Measurements from ENCODE around the gene TEAD3. TPM values are rescaled to one million over a fixed set of nuclear protein-coding genes. Genes with fewer than 3 reads are reported as not detected.

The TEAD3 gene
- polyA plus RNA-seq, 1 donor from 2014 or later = not detected

- Mint-ChIP-seq H3K9me3 (no peaks in the 10 kb centered on the region), H3K36me3 (no peaks in the 10 kb centered on the region), H3K4me3 (no peak overlapping the region), H3K27ac (no peak overlapping the region), H3K27me3 (peaks cover 23% of the 10 kb centered on the region), H3K4me1 (peaks cover 0 to 2% (median 0%) of the 10 kb centered on the region in 3 donors)
Observed at GRCh38 chr6:35503534-35503933, 6.7 kb upstream of the TEAD3 start.

DNA sequence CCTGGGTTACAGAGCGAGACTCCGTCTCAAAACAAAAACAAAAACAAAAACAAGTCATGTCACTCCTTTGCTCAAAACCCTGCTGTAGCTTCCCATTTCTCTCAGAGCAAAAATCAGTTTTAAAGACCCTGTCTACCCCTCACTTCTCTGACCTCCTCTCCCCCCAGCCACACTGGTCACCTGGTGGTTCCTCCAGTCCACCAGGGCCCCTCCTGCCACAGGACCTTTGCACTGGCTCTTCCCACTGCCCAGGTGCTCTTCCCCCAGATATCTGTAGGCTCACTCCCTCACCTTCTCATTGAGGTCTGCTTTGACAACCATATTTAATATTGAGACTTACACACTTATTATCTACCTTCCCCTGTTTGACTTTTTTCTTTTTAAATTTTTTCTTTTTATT, 4.9 kb upstream of the TEAD3 start:
- peak overlapping the region in 1 of 4 donors; percentile 31 for H3K4me3 Mint-ChIP-seq
- no peaks in the 10 kb centered on the region for H3K36me3 Mint-ChIP-seq
- no peak overlapping the region for H3K27ac Mint-ChIP-seq

DNA sequence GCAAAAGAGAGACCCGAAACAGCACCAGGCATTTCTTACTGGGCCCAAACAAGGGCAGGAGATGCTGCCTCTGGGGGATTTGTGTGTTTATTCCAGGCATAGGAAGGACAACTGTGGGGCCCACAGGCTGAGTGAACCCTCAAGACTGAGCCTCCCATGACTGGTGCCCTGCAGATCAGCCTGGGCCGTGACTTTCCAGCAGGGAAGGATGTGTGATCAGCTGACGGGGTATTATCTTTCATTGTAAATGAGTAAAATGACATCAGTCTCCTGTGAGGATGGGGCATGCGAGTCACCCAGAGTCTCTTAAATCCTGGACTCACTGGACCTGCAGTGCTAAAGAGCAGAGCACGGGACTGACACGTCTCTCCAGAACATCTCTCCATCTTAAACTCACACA, 3.9 kb upstream of the TEAD3 start:
- H3K9me3 Mint-ChIP-seq = no peaks in the 10 kb centered on the region
- peaks cover 0 to 3% (median 0%) of the 10 kb centered on the region in 3 donors for H3K4me1 Mint-ChIP-seq
- H3K4me3 Mint-ChIP-seq = peak overlapping the region in 2 of 4 donors; percentile 1 to 66
- H3K27ac Mint-ChIP-seq = no peak overlapping the region
- peaks cover 27% of the 10 kb centered on the region for H3K27me3 Mint-ChIP-seq
- H3K36me3 Mint-ChIP-seq = no peaks in the 10 kb centered on the region

More for the DNA sequence above, 4.9 kb upstream of the TEAD3 start:
- no peaks in the 10 kb centered on the region for H3K9me3 Mint-ChIP-seq
- H3K4me1 Mint-ChIP-seq = peaks cover 0 to 3% (median 0%) of the 10 kb centered on the region in 3 donors
- H3K27me3 Mint-ChIP-seq = peaks cover 27% of the 10 kb centered on the region

DNA sequence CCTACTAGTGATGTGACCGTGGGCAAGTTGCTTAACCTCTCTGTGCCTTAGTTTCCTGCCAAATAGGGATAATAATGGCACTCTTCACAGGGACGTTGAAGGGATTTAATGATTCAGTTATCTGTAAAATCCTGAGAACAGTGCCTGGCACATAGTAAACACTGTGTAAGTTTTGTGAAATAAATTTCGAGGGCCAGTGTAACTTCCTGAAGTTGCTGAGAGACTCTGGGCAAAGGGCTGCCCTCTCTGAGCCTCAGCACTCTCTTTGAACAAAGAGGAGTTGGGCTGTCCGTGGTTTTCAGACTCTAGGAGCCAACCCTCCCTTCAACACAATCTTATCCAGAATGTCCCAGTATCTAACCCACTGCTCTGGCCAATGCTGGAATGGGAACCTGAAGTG, 2.5 kb upstream of the TEAD3 start:
- Mint-ChIP-seq H3K27ac (no peak overlapping the region), H3K9me3 (no peaks in the 10 kb centered on the region), H3K27me3 (peaks cover 33% of the 10 kb centered on the region), H3K4me1 (peaks cover 0 to 4% (median 3%) of the 10 kb centered on the region in 3 donors), H3K36me3 (no peaks in the 10 kb centered on the region), H3K4me3 (peak overlapping the region in 2 of 4 donors; percentile 64 to 66)

GRCh38 chr6:35498422-35499067, 1.7 kb upstream of the TEAD3 start:
- peak overlapping the region in 2 of 3 donors; percentile 50 to 85 for H3K27ac Mint-ChIP-seq

DNA sequence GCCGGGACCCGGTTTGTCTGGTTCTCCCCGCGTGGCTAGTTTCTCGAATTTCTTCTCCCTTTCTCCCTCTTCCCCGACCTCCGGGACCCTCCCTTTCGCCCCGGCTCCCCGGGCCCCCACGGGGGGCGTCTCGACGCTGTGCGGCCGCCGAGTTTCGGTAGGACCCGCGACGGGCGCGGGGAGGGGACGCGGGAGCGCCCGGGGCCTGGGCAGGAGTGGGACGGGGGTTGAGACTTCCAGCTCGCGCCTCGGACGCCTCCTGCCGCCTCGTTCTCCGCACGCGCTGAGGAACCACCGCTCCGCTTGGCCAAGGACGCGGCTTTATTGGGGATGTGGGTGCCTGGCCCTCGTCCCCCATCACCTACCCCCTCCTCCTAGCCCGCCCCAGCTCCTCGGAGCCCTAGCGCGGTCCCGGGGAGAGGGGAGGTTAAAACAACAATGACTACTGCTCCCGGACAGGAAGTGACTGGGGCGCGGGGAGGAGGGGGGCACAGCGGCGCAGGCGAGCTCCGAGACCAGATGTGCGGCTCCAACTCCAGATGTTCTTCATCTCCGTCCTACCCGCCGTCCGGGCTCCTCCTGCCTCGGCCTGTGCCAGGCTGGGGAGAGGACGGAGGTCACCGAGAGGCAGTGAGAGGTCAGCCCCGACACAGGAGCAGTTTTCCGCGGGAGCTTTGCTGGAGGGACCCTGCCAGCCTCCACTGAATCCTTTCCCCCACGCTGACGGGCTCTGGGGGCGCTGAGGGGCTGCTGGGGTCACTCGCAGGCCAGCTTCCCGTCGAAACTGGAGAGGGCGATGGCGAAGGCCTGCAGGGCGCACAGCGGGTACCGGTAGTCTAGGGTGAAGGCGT, 917 bp upstream of the TEAD3 start:
- H3K36me3 Mint-ChIP-seq = no peaks in the 10 kb centered on the region
- H3K4me1 Mint-ChIP-seq = peaks cover 7 to 14% (median 10%) of the 10 kb centered on the region in 3 donors
- H3K27ac Mint-ChIP-seq = peak overlapping the region in 1 of 3 donors; percentile 50
- peaks cover 30% of the 10 kb centered on the region for H3K27me3 Mint-ChIP-seq
- peak overlapping the region; percentile 66 to 83 (median 72) for H3K4me3 Mint-ChIP-seq
- H3K9me3 Mint-ChIP-seq = no peaks in the 10 kb centered on the region

More at GRCh38 chr6:35498422-35499067, 1.7 kb upstream of the TEAD3 start:
- Mint-ChIP-seq H3K36me3 (no peaks in the 10 kb centered on the region), H3K4me3 (peak overlapping the region; percentile 66 to 77 (median 72)), H3K27me3 (peaks cover 35% of the 10 kb centered on the region), H3K9me3 (no peaks in the 10 kb centered on the region), H3K4me1 (peaks cover 5 to 8% (median 7%) of the 10 kb centered on the region in 3 donors)

DNA sequence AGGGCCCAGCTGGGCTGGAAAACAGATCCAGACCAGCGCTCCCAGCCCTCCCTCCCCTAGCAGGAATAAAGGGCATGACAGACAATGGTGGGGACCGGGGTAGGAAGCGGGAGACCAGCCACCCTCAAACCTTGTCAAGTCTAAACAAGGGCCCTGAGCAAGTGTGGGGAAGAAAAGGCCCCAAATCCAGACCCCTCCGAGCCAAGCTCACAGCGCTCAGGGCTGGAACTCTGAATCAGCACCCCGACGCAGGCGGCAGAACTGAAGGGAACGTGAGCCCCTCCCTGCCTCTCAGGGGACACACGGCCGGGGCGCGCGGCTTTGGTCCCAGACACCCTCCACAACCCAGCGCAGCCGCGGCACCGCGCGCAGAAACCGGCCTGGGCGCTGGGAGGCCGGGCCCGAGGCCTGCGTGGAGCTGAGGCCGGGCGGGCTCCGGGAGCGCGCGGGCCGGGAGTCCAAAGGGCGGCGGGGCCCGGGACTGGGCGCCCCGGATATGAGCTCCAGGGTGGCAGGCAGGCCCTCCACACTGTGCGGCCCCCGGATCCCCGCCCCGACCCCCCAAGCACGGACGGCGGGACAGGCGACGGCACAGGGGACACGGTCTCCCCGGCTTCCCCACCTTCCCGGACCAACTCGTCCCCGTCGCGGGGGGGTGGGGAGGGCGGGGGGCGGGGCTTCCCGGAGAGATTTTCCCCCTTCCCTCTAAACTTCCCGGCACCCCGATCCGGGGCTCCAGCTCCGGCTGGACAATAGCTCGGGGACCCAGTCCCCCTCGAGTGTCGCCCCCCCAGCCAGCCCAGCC, 641 bp downstream of the TEAD3 start:
- H3K27me3 Mint-ChIP-seq = peaks cover 30% of the 10 kb centered on the region
- no peaks in the 10 kb centered on the region for H3K9me3 Mint-ChIP-seq
- H3K4me1 Mint-ChIP-seq = peaks cover 7 to 14% (median 10%) of the 10 kb centered on the region in 3 donors
- no peaks in the 10 kb centered on the region for H3K36me3 Mint-ChIP-seq
- H3K4me3 Mint-ChIP-seq = peak overlapping the region; percentile 71 to 92 (median 76)
- H3K27ac Mint-ChIP-seq = peak overlapping the region in 1 of 3 donors; percentile 12

GRCh38 chr6:35495258-35496035, 1.4 kb downstream of the TEAD3 start:
- H3K4me3 Mint-ChIP-seq = peak overlapping the region; percentile 70 to 92 (median 75)
- peak overlapping the region in 1 of 3 donors; percentile 12 for H3K27ac Mint-ChIP-seq
- H3K27me3 Mint-ChIP-seq = peaks cover 31% of the 10 kb centered on the region
- H3K4me1 Mint-ChIP-seq = peaks cover 9 to 14% (median 10%) of the 10 kb centered on the region in 3 donors
- no peaks in the 10 kb centered on the region for H3K9me3 Mint-ChIP-seq
- H3K36me3 Mint-ChIP-seq = no peaks in the 10 kb centered on the region

DNA sequence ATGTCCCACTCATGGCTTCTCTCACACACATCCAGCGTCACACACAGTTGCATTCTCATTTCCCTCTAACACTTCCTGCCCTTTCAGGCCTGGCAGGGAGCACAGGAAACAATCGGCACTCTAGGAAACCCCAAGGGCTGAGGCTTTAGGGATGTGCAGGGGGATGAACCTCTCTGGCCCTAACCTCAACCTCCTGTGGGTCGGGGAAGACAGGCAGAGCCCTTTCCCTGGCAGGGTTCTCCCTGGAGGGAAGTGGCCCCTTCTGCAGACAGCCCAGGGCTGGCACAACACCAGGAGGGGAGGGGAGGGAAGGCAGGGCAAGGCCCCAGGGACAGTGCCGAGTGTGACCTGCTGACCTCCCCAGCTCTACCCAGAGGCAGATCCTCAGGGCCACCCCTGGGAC, 2.7 kb downstream of the TEAD3 start:
- Mint-ChIP-seq H3K4me3 (peak overlapping the region in 3 of 4 donors; percentile 5 to 33 (median 14)), H3K4me1 (peaks cover 9 to 14% (median 10%) of the 10 kb centered on the region in 3 donors), H3K9me3 (no peaks in the 10 kb centered on the region), H3K27me3 (peaks cover 20% of the 10 kb centered on the region), H3K27ac (peak overlapping the region in 1 of 3 donors; percentile 6), H3K36me3 (no peaks in the 10 kb centered on the region)

GRCh38 chr6:35493307-35493983, 3.4 kb downstream of the TEAD3 start:
- Mint-ChIP-seq H3K27me3 (peaks cover 15% of the 10 kb centered on the region), H3K36me3 (no peaks in the 10 kb centered on the region), H3K4me3 (peak overlapping the region in 2 of 4 donors; percentile 5 to 33), H3K4me1 (peaks cover 9 to 11% (median 10%) of the 10 kb centered on the region in 3 donors), H3K27ac (peak overlapping the region in 1 of 3 donors; percentile 34), H3K9me3 (no peaks in the 10 kb centered on the region)

GRCh38 chr6:35492974-35493284, 4.0 kb downstream of the TEAD3 start:
- Mint-ChIP-seq H3K36me3 (no peaks in the 10 kb centered on the region), H3K4me3 (peak overlapping the region in 1 of 4 donors; percentile 33), H3K27ac (peak overlapping the region in 1 of 3 donors; percentile 34), H3K9me3 (no peaks in the 10 kb centered on the region), H3K4me1 (peaks cover 9 to 11% (median 10%) of the 10 kb centered on the region in 3 donors), H3K27me3 (peaks cover 11% of the 10 kb centered on the region)

GRCh38 chr6:35492258-35492973, 4.5 kb downstream of the TEAD3 start:
- Mint-ChIP-seq H3K27me3 (peaks cover 10% of the 10 kb centered on the region), H3K4me3 (no peak overlapping the region), H3K27ac (no peak overlapping the region), H3K4me1 (peaks cover 9 to 11% (median 10%) of the 10 kb centered on the region in 3 donors), H3K9me3 (no peaks in the 10 kb centered on the region), H3K36me3 (no peaks in the 10 kb centered on the region)

- Mint-ChIP-seq H3K27me3 (peaks cover 10% of the 10 kb centered on the region), H3K27ac (no peak overlapping the region), H3K9me3 (no peaks in the 10 kb centered on the region), H3K36me3 (no peaks in the 10 kb centered on the region), H3K4me3 (no peak overlapping the region), H3K4me1 (peaks cover 9 to 11% (median 10%) of the 10 kb centered on the region in 3 donors)
Observed at GRCh38 chr6:35491558-35492257, 5.2 kb downstream of the TEAD3 start.

Measured in IgD-negative memory B cell (primary cell).